ENCODE measurements around the gene DUSP28.

DUSP28 gene

GRCh38 chr2:240604291-240604938 lies 44.3 kb downstream of the DUSP28 start:
- no peak overlapping the region for H3K4me3 ChIP-seq (ENCODE audit: low read depth, low read length)
- no peaks in the 10 kb centered on the region for H3K9me3 ChIP-seq (ENCODE audit: control insufficient read depth, insufficient read depth, low read depth, low read length)
- TF ChIP-seq ZNF561 (tag by site-specific recombination; IDR thresholded peaks at IDR 0.05; ENCODE audit: borderline replicate concordance) (no peak), ZSCAN4 (tag by site-specific recombination; IDR thresholded peaks at IDR 0.05) (no peak), CTCF (tag by site-specific recombination; IDR thresholded peaks at IDR 0.05) (peak; percentile 51; the same call in 1 of the 2 replicates), ZNF175 (tag by site-specific recombination; IDR thresholded peaks at IDR 0.05) (no peak), SP3 (tag by site-specific recombination; IDR thresholded peaks at IDR 0.05) (no peak), ZNF138 (tag by site-specific recombination; IDR thresholded peaks at IDR 0.05; ENCODE audit: borderline replicate concordance) (no peak), SCRT2 (tag by site-specific recombination; IDR thresholded peaks at IDR 0.05) (no peak), ZNF341 (tag by site-specific recombination; IDR thresholded peaks at IDR 0.05; ENCODE audit: low read depth) (0 out of 2 replicates have a peak, but pooled peaks have one; percentile 7), ZBTB17 (tag by site-specific recombination; IDR thresholded peaks at IDR 0.05) (no peak; the same call in 1 of the 2 replicates), ZBTB21 (tag by site-specific recombination; IDR thresholded peaks at IDR 0.05) (no peak), ZNF416 (tag by site-specific recombination; IDR thresholded peaks at IDR 0.05) (no peak), ZNF311 (tag by site-specific recombination; IDR thresholded peaks at IDR 0.05; ENCODE audit: borderline replicate concordance) (no peak), ZNF660 (tag by site-specific recombination; IDR thresholded peaks at IDR 0.05) (no peak), REST (tag by site-specific recombination; IDR thresholded peaks at IDR 0.05) (peak; percentile 92), ZIC2 (tag by site-specific recombination; IDR thresholded peaks at IDR 0.05) (no peak), ZNF629 (tag by site-specific recombination; IDR thresholded peaks at IDR 0.05) (no peak), ZBTB44 (tag by site-specific recombination; IDR thresholded peaks at IDR 0.05) (no peak), REPIN1 (tag by site-specific recombination; IDR thresholded peaks at IDR 0.05; ENCODE audit: low read depth) (no peak), ZNF843 (tag by site-specific recombination; IDR thresholded peaks at IDR 0.05) (no peak), ZNF302 (tag by site-specific recombination; IDR thresholded peaks at IDR 0.05; ENCODE audit: low read depth) (no peak), ZBTB7A (tag by site-specific recombination; IDR thresholded peaks at IDR 0.05; ENCODE audit: low read depth) (no peak), GFI1B (tag by site-specific recombination; IDR thresholded peaks at IDR 0.05) (no peak), HOXD13 (CRISPR knock-in tag; IDR thresholded peaks at IDR 0.05; ENCODE audit: borderline replicate concordance) (no peak)
- H3K4me1 ChIP-seq (ENCODE audit: control insufficient read depth, insufficient read depth, low read length) = no peaks in the 10 kb centered on the region; the same call in 1 of the 2 replicates
- H3K27ac ChIP-seq (ENCODE audit: extremely low read depth, low read depth, low read length) = no peak overlapping the region
- ChIA-PET CTCF (interaction anchor here (0.6 to 1.4 kb wide), 7 partner anchors 10 to 107 kb away, joined by 3 to 4 read pairs (median 3); partner anchors contain the start of gene CAPN10), POLR2A (interaction anchor here (0.7 to 1.1 kb wide), 2 partner anchors 18 to 38 kb away, joined by 3 to 6 read pairs; partner anchors contain the start of gene CAPN10)
- peaks cover 0 to 13% of the 10 kb centered on the region in 2 experiments; a peak in 2 of 3 replicates for H3K36me3 ChIP-seq (ENCODE audit: control insufficient read depth in 2 of 2, insufficient read depth in 1 of 2, low read length in 2 of 2)

All from HEK293 (cell line).